ENCODE results near the gene HRAS. TPM values are rescaled to one million over a fixed set of nuclear protein-coding genes. Genes with fewer than 3 reads are reported as not detected.

The HRAS gene
- total and polyA plus RNA-seq, 2 of the 13 experiments (the other 11 are each of a cell fraction or from before 2014, with no cell fraction given) = 32.9 to 50.0 TPM

GRCh38 chr11:529728-530411, 5.5 kb downstream of the HRAS start:
- H3K79me2 ChIP-seq (ENCODE audit: insufficient read depth, low read length) = peaks cover 4% of the 10 kb centered on the region
- POLR2A ChIA-PET = no interaction called here
- 0 out of 5 replicates have a peak, but pooled peaks cover 0 to 1% of the 10 kb centered on the region in 2 experiments for H3K27me3 ChIP-seq (ENCODE audit: control insufficient read depth in 1 of 2, insufficient read depth in 2 of 2, low read length in 2 of 2)
- H3K36me3 ChIP-seq (replicated peaks in 1 of 2; ENCODE audit: control insufficient read depth in 1 of 2, insufficient read depth in 2 of 2, low read length in 2 of 2) = peaks cover 10 to 19% of the 10 kb centered on the region in 2 experiments; a peak in 4 of 5 replicates
- H3K4me2 ChIP-seq (ENCODE audit: low read depth, low read length) = no peak overlapping the region
- ATAC-seq = no peak
- no peak overlapping the region for H2AFZ ChIP-seq (ENCODE audit: low read length)
- H3K4me3 ChIP-seq (replicated peaks in 1 of 3; ENCODE audit: insufficient read depth in 1 of 3, low read depth in 2 of 3, low read length in 3 of 3) = no peak overlapping the region
- no TSS peak for BruUV-seq (replicated peaks)
- peaks cover 19% of the 10 kb centered on the region for H3K4me1 ChIP-seq (ENCODE audit: insufficient read depth, low read length)
- DNase-seq (ENCODE audit: low spot score) = no peak
- 89% methylated on average over 6 of the region's 18 CpGs for WGBS (ENCODE audit: low lambda C conversion rate)
- CTCF ChIA-PET (ENCODE audit: low intra/inter-chr PET ratio, low total read pairs) = no interaction called here
- no peak overlapping the region for H3K27ac ChIP-seq (ENCODE audit: extremely low read length, insufficient read depth, low read length)
- H3K9ac ChIP-seq (ENCODE audit: insufficient read depth, low read depth, low read length) = no peak overlapping the region
- no peaks in the 10 kb centered on the region; the same call in 1 of the 2 replicates for H4K20me1 ChIP-seq (ENCODE audit: insufficient read depth, low read length)
- intact Hi-C loops (cut with micrococcal nuclease; ENCODE audit: unreplicated experiment) = no loop called here
- TF ChIP-seq AGO1 (IDR thresholded peaks at IDR 0.05; ENCODE audit: low read depth, low read length, poor library complexity, severe bottlenecking) = peak; percentile 13
- TF ChIP-seq AGO2 (optimal IDR thresholded peaks at IDR 0.05; ENCODE audit: low read depth, low read length) = peak; percentile 63
- TF ChIP-seq, protein P1, sequence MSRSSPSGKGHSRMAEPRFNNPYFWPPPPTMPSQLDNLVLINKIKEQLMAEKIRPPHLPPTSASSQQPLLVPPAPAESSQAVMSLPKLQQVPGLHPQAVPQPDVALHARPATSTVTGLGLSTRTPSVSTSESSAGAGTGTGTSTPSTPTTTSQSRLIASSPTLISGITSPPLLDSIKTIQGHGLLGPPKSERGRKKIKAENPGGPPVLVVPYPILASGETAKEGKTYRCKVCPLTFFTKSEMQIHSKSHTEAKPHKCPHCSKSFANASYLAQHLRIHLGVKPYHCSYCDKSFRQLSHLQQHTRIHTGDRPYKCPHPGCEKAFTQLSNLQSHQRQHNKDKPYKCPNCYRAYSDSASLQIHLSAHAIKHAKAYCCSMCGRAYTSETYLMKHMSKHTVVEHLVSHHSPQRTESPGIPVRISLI (CRISPR knock-in tag; IDR thresholded peaks at IDR 0.05; ENCODE audit: borderline replicate concordance) = no peak
- peak; percentile 43; the same call in 1 of the 2 replicates for TF ChIP-seq RBFOX2 (IDR thresholded peaks at IDR 0.05; ENCODE audit: low read depth, low read length)
- no peak for FAIRE-seq
- no peaks in the 10 kb centered on the region for H3K9me3 ChIP-seq (ENCODE audit: low read length)
- in situ Hi-C loops (cut with HindIII; ENCODE audit: extremely low pct_ligation_motif_present, low pct_unique_long_range_greater_than_20kb) = no loop called here
